Parathyroid adenoma (tissue), 2 donors: Measurements from ENCODE around the gene HIF1A.

Source experiments
- H2AFZ ChIP-seq: fragments of 300-600 bp; sonication (generic); one replicate; pipeline ENCODE4 v1.7.0; 2017; ENCODE audit warnings: antibody characterized with exemption, mild to moderate bottlenecking
- H3K27ac ChIP-seq: fragments of 300-600 bp; sonication (generic); one replicate; pipeline ENCODE4 v1.7.0; 2017
- H3K27me3 ChIP-seq: fragments of 300-600 bp; sonication (generic); one replicate; pipeline ENCODE4 v1.7.0; 2017; ENCODE audit warnings: low read length; ENCODE audit not compliant: control insufficient read depth, insufficient read depth
- H3K36me3 ChIP-seq: fragments of 300-600 bp; sonication (generic); one replicate; pipeline ENCODE4 v1.7.0; 2017; ENCODE audit warnings: low read length; ENCODE audit not compliant: control insufficient read depth, insufficient read depth
- H3K4me1 ChIP-seq: fragments of 300-600 bp; sonication (generic); one replicate; pipeline ENCODE4 v1.7.0; 2017; ENCODE audit warnings: control low read depth
- H3K4me2 ChIP-seq: fragments of 300-600 bp; sonication (generic); one replicate; pipeline ENCODE4 v1.7.0; 2017; ENCODE audit warnings: low read length
- H3K4me3 ChIP-seq: fragments of 300-600 bp; sonication (generic); one replicate; pipeline ENCODE4 v1.7.0; 2017; ENCODE audit warnings: low read depth, low read length
- H3K79me2 ChIP-seq: fragments of 300-600 bp; sonication (generic); one replicate; pipeline ENCODE4 v1.7.0; 2017; ENCODE audit warnings: control low read depth
- H3K9ac ChIP-seq: fragments of 300-600 bp; sonication (generic); one replicate; pipeline ENCODE4 v1.7.0; 2017; ENCODE audit warnings: mild to moderate bottlenecking
- H3K9me3 ChIP-seq: fragments of 300-600 bp; sonication (generic); one replicate; pipeline ENCODE4 v1.7.0; 2017; ENCODE audit warnings: low read length; ENCODE audit not compliant: control insufficient read depth
- TF ChIP-seq, protein P1 (sequence below): fragments of 300-600 bp; sonication (generic); IDR thresholded peaks from one replicate; pipeline ENCODE4 v1.7.0; 2017; ENCODE audit warnings: antibody characterized with exemption, mild to moderate bottlenecking
- donor health status: primary hyperparathyroidism.

Gene HIF1A

DNA sequence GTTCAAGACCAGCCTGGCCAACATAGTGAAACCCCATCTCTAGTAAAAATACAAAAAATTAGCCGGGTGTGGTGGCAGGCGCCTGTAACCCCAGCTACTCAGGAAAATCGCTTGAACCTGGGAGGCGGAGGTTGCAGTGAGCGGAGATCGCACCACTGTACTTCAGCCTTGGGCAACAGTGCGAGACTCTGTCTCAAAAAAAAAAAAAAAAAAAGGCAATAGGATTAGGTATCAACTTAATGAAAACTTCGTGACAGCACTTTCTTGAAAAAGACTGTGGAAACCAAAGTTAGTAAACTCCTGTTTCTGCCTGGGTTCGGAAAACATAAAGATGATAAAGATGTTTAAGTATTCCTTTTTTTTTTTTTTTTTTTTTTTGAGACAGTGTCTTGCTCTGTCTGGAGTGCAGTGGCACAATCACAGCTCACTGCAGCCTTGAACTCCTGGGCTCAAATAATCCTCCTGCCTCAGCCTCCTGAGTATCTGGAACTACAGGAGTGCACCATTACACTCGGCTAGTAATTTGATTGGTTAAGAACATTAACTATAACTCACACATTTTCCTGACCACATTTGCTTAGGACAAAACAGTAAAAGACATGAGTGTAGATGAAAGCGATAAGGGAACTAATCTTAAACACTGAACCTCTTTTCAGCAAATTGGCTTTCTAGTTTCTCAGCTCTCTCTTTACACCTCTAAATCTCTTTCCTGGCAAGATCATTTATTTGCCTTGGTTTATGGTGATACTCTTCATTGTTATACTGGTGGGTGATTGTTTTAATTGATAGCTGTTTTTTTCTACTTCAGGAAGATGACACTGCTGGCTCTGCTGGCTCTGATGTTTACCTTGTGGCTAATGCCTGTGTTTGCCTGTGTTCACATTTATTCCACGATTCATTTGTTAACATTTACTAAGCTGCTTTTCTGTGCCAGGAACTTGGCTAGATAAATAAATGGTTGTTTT, 15.8 kb downstream of the HIF1A start:
- H3K9ac ChIP-seq, result no peak overlapping the region
- H3K79me2 ChIP-seq, result peaks cover 31% of the 10 kb centered on the region
- H3K4me2 ChIP-seq, result no peak overlapping the region
- H3K27ac ChIP-seq, result no peak overlapping the region
- H3K4me1 ChIP-seq, result peaks cover 13% of the 10 kb centered on the region
- no peaks in the 10 kb centered on the region for H3K36me3 ChIP-seq
- H3K9me3 ChIP-seq, result no peaks in the 10 kb centered on the region
- no peaks in the 10 kb centered on the region for H3K27me3 ChIP-seq
- TF ChIP-seq, protein P1, sequence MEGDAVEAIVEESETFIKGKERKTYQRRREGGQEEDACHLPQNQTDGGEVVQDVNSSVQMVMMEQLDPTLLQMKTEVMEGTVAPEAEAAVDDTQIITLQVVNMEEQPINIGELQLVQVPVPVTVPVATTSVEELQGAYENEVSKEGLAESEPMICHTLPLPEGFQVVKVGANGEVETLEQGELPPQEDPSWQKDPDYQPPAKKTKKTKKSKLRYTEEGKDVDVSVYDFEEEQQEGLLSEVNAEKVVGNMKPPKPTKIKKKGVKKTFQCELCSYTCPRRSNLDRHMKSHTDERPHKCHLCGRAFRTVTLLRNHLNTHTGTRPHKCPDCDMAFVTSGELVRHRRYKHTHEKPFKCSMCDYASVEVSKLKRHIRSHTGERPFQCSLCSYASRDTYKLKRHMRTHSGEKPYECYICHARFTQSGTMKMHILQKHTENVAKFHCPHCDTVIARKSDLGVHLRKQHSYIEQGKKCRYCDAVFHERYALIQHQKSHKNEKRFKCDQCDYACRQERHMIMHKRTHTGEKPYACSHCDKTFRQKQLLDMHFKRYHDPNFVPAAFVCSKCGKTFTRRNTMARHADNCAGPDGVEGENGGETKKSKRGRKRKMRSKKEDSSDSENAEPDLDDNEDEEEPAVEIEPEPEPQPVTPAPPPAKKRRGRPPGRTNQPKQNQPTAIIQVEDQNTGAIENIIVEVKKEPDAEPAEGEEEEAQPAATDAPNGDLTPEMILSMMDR, result no peak
- H3K4me3 ChIP-seq, result no peak overlapping the region
- no peak overlapping the region for H2AFZ ChIP-seq

DNA sequence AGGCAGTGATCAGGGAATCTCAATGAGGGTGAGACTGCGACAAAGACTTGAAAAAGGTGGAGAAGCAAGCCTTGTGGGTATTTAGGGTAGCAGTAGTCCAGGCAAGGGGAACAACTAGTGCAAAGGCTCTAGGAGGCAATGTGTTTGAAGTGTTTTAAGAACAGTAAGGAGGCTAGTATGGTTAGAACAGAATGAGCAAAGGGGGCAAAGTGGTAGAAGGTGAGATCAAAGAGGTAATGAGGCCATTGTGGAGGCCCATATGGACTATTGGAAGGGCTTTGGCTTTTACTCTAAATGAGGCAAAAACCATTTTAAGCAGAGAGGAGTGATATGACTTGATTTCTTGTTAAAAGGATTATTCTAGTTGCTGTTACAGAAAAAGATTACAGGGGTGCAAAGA, 16.8 kb downstream of the HIF1A start:
- Histone ChIP-seq H2AFZ (no peak overlapping the region), H3K27ac (no peak overlapping the region), H3K79me2 (peaks cover 26% of the 10 kb centered on the region), H3K36me3 (no peaks in the 10 kb centered on the region), H3K4me3 (no peak overlapping the region), H3K9ac (no peak overlapping the region), H3K27me3 (no peaks in the 10 kb centered on the region), H3K4me1 (peaks cover 13% of the 10 kb centered on the region), H3K9me3 (no peaks in the 10 kb centered on the region), H3K4me2 (no peak overlapping the region)
- TF ChIP-seq, protein P1, result no peak

DNA sequence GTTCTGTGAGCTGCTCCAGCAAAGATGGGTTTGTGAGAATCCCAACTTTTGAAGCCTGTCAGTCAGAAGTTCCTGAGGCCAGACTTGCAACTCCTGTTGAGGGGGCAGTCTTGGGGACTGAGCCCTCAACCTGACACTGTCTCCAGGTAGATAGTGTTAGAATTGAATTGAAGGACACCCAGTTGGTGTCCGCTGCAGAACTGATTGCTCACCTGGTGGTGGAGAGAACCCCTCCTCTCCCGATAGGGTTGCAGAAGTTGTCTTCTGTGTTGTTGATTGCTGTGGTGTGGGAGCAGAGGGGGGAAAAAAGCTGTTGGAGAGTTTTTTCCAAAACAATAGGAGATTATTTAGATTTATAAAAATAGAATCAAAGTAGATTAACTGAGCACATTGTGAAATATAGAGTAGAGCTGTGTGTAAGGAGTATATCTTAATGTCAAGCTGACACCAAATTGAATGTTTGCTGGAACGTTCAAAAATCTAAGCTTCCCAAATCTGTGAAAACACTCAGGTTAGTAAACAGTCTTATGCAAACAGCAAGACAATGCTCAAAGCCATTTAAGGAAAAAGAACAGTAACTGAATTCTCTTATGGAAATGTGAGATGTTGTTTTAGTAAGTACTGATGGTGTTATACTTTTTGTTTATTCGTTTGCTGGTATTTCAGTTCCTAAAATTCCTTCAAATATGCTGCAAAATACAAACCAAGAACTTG, 18.6 kb downstream of the HIF1A start:
- Histone ChIP-seq H3K79me2 (peaks cover 32% of the 10 kb centered on the region), H3K27ac (no peak overlapping the region), H3K9ac (no peak overlapping the region), H3K27me3 (no peaks in the 10 kb centered on the region), H3K4me1 (peaks cover 20% of the 10 kb centered on the region), H3K9me3 (no peaks in the 10 kb centered on the region), H2AFZ (no peak overlapping the region), H3K4me2 (no peak overlapping the region), H3K4me3 (no peak overlapping the region), H3K36me3 (no peaks in the 10 kb centered on the region)
- TF ChIP-seq, protein P1, result no peak

DNA sequence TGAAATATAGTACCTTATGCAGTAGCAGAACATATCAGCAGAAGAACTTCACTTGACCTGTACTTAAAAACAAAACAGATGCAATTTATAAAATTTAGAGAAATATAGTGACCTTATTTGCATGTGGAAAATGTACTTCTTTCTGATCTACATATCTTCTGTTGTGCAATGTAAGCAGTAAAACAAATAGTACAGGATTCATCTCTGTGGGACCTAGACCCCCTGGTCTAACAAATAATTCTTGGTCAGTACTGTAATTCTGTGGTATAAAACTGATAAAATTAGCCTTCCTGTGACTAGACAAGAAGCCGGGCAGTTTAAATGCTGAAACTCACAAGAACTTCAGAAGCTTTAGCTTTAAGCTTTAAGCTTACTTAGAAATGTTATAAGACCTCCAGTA, 21.6 kb downstream of the HIF1A start:
- no peak overlapping the region for H3K4me3 ChIP-seq
- no peaks in the 10 kb centered on the region for H3K27me3 ChIP-seq
- TF ChIP-seq, protein P1, result no peak
- H3K36me3 ChIP-seq, result no peaks in the 10 kb centered on the region
- peaks cover 24% of the 10 kb centered on the region for H3K79me2 ChIP-seq
- no peak overlapping the region for H3K9ac ChIP-seq
- H3K4me2 ChIP-seq, result no peak overlapping the region
- H2AFZ ChIP-seq, result no peak overlapping the region
- H3K4me1 ChIP-seq, result peaks cover 16% of the 10 kb centered on the region
- H3K27ac ChIP-seq, result no peak overlapping the region
- H3K9me3 ChIP-seq, result no peaks in the 10 kb centered on the region
